ENCODE measurements around the gene TMPRSS11E.

DNA sequence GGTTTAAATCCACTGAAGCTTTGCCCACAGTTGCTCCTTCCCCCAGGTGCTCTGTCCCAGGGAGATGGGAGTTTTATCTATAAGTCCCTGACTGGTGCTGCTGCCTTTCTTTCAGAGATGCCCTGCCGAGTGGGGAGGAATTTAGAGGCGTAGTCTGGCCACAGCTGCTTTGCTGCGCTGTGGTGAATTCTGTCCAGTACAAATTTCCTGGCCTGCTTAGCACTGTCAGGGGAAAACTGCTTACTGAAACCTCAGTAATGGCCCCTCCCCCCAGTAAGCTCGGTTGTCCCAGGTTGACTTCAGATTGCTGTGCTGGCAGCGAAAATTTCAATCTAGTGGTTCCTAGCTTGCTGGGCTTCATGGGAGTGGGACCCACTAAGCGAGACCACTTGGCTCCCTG lies 88.7 kb downstream of the TMPRSS11E start:
- TF ChIP-seq, protein P1, sequence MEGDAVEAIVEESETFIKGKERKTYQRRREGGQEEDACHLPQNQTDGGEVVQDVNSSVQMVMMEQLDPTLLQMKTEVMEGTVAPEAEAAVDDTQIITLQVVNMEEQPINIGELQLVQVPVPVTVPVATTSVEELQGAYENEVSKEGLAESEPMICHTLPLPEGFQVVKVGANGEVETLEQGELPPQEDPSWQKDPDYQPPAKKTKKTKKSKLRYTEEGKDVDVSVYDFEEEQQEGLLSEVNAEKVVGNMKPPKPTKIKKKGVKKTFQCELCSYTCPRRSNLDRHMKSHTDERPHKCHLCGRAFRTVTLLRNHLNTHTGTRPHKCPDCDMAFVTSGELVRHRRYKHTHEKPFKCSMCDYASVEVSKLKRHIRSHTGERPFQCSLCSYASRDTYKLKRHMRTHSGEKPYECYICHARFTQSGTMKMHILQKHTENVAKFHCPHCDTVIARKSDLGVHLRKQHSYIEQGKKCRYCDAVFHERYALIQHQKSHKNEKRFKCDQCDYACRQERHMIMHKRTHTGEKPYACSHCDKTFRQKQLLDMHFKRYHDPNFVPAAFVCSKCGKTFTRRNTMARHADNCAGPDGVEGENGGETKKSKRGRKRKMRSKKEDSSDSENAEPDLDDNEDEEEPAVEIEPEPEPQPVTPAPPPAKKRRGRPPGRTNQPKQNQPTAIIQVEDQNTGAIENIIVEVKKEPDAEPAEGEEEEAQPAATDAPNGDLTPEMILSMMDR (IDR thresholded peaks at IDR 0.05): no peak
- no peak for TF ChIP-seq POLR2A (IDR thresholded peaks at IDR 0.05)
